ENCODE results near the gene CLEC7A.

The CLEC7A gene

GRCh38 chr12:10121278-10121677, 8.7 kb downstream of the CLEC7A start:
- H2BK120ac ChIP-seq (ENCODE audit: insufficient read depth, low read length, poor library complexity): no peak overlapping the region
- H2BK12ac ChIP-seq (ENCODE audit: low read length): no peak overlapping the region
- H3K9ac ChIP-seq (ENCODE audit: low read length): no peak overlapping the region
- H2BK5ac ChIP-seq (ENCODE audit: low read depth, low read length, poor library complexity): no peak overlapping the region
- H3K79me2 ChIP-seq (ENCODE audit: control insufficient read depth, insufficient read depth, low read length, poor library complexity): no peaks in the 10 kb centered on the region
- no peaks in the 10 kb centered on the region for H3K9me3 ChIP-seq (ENCODE audit: insufficient read depth, low read depth, low read length)
- H3K14ac ChIP-seq (ENCODE audit: low read length): no peak overlapping the region
- DNase-seq: peak in 1 of 2 donors; percentile 19
- no peaks in the 10 kb centered on the region for H3K4me1 ChIP-seq (ENCODE audit: control insufficient read depth in 1 of 2, insufficient read depth in 2 of 2, low read length in 2 of 2)
- H2AFZ ChIP-seq (ENCODE audit: insufficient read depth, low read length, poor library complexity): no peak overlapping the region
- no peak overlapping the region for H3K27ac ChIP-seq (ENCODE audit: low read depth, low read length)
- no peaks in the 10 kb centered on the region for H3K36me3 ChIP-seq (ENCODE audit: control insufficient read depth in 1 of 2, insufficient read depth in 2 of 2, low read length in 2 of 2)
- no peak overlapping the region for H4K12ac ChIP-seq (ENCODE audit: low read depth, low read length)
- no peak overlapping the region for H3K4ac ChIP-seq (ENCODE audit: low read depth, low read length)
- H3K4me3 ChIP-seq (ENCODE audit: low read depth, low read length): no peak overlapping the region
- H3K27me3 ChIP-seq (ENCODE audit: insufficient read depth, low read length): no peaks in the 10 kb centered on the region
- H4K91ac ChIP-seq (ENCODE audit: low read depth, low read length): no peak overlapping the region
- H3K79me1 ChIP-seq (ENCODE audit: low read length): no peaks in the 10 kb centered on the region
- no peak overlapping the region for H2AK5ac ChIP-seq (ENCODE audit: low read length)
- H4K8ac ChIP-seq (ENCODE audit: low read depth, low read length): no peak overlapping the region
- H3K18ac ChIP-seq (ENCODE audit: low read length): no peak overlapping the region
- H3K23ac ChIP-seq (ENCODE audit: low read length): no peak overlapping the region
- no CpG with 5 or more reads among the region's 7 CpGs for WGBS (ENCODE audit: extremely low coverage, insufficient coverage, insufficient read length)
- H3K4me2 ChIP-seq (ENCODE audit: low read length): no peak overlapping the region

GRCh38 chr12:10119066-10119465, 10.9 kb downstream of the CLEC7A start:
- no peaks in the 10 kb centered on the region for H3K79me2 ChIP-seq (ENCODE audit: control insufficient read depth, insufficient read depth, low read length, poor library complexity)
- no peak overlapping the region for H3K23ac ChIP-seq (ENCODE audit: low read length)
- H2BK120ac ChIP-seq (ENCODE audit: insufficient read depth, low read length, poor library complexity): no peak overlapping the region
- H3K9me3 ChIP-seq (ENCODE audit: insufficient read depth, low read depth, low read length): no peaks in the 10 kb centered on the region
- H3K79me1 ChIP-seq (ENCODE audit: low read length): peaks cover 1% of the 10 kb centered on the region
- no peak overlapping the region for H3K14ac ChIP-seq (ENCODE audit: low read length)
- WGBS (ENCODE audit: extremely low coverage, insufficient coverage, insufficient read length): no CpG with 5 or more reads among the region's 3 CpGs
- no peaks in the 10 kb centered on the region for H3K36me3 ChIP-seq (ENCODE audit: control insufficient read depth in 1 of 2, insufficient read depth in 2 of 2, low read length in 2 of 2)
- peaks cover 2 to 6% of the 10 kb centered on the region in 2 experiments for H3K4me1 ChIP-seq (ENCODE audit: control insufficient read depth in 1 of 2, insufficient read depth in 2 of 2, low read length in 2 of 2)
- no peak overlapping the region for H3K27ac ChIP-seq (ENCODE audit: low read depth, low read length)
- no peak overlapping the region for H2BK5ac ChIP-seq (ENCODE audit: low read depth, low read length, poor library complexity)
- peak; percentile 27 to 62 for DNase-seq
- H4K12ac ChIP-seq (ENCODE audit: low read depth, low read length): no peak overlapping the region
- H3K9ac ChIP-seq (ENCODE audit: low read length): no peak overlapping the region
- no peak overlapping the region for H2AK5ac ChIP-seq (ENCODE audit: low read length)
- H3K18ac ChIP-seq (ENCODE audit: low read length): no peak overlapping the region
- H3K4me3 ChIP-seq (ENCODE audit: low read depth, low read length): no peak overlapping the region
- H3K4me2 ChIP-seq (ENCODE audit: low read length): no peak overlapping the region
- no peak overlapping the region for H3K4ac ChIP-seq (ENCODE audit: low read depth, low read length)
- no peak overlapping the region for H4K8ac ChIP-seq (ENCODE audit: low read depth, low read length)
- H2AFZ ChIP-seq (ENCODE audit: insufficient read depth, low read length, poor library complexity): no peak overlapping the region
- H2BK12ac ChIP-seq (ENCODE audit: low read length): no peak overlapping the region
- no peaks in the 10 kb centered on the region for H3K27me3 ChIP-seq (ENCODE audit: insufficient read depth, low read length)
- H4K91ac ChIP-seq (ENCODE audit: low read depth, low read length): no peak overlapping the region

- Histone ChIP-seq H3K79me1 (ENCODE audit: low read length) (peaks cover 1% of the 10 kb centered on the region), H3K36me3 (ENCODE audit: control insufficient read depth in 1 of 2, insufficient read depth in 2 of 2, low read length in 2 of 2) (no peaks in the 10 kb centered on the region), H2AK5ac (ENCODE audit: low read length) (no peak overlapping the region), H3K79me2 (ENCODE audit: control insufficient read depth, insufficient read depth, low read length, poor library complexity) (no peaks in the 10 kb centered on the region), H3K4ac (ENCODE audit: low read depth, low read length) (no peak overlapping the region), H3K4me1 (ENCODE audit: control insufficient read depth in 1 of 2, insufficient read depth in 2 of 2, low read length in 2 of 2) (peaks cover 2 to 6% of the 10 kb centered on the region in 2 experiments), H3K14ac (ENCODE audit: low read length) (no peak overlapping the region), H4K91ac (ENCODE audit: low read depth, low read length) (peak overlapping the region; percentile 26), H3K4me3 (ENCODE audit: low read depth, low read length) (no peak overlapping the region), H4K8ac (ENCODE audit: low read depth, low read length) (no peak overlapping the region), H3K9me3 (ENCODE audit: insufficient read depth, low read depth, low read length) (peaks cover 3% of the 10 kb centered on the region), H3K23ac (ENCODE audit: low read length) (no peak overlapping the region), H2BK5ac (ENCODE audit: low read depth, low read length, poor library complexity) (no peak overlapping the region), H2BK120ac (ENCODE audit: insufficient read depth, low read length, poor library complexity) (no peak overlapping the region), H2AFZ (ENCODE audit: insufficient read depth, low read length, poor library complexity) (no peak overlapping the region), H2BK12ac (ENCODE audit: low read length) (no peak overlapping the region), H3K27me3 (ENCODE audit: insufficient read depth, low read length) (no peaks in the 10 kb centered on the region), H3K9ac (ENCODE audit: low read length) (no peak overlapping the region), H3K18ac (ENCODE audit: low read length) (no peak overlapping the region), H3K4me2 (ENCODE audit: low read length) (no peak overlapping the region), H3K27ac (ENCODE audit: low read depth, low read length) (peak overlapping the region; percentile 25), H4K12ac (ENCODE audit: low read depth, low read length) (no peak overlapping the region)
- DNase-seq: peak; percentile 68 to 79
- no CpG with 5 or more reads among the region's 7 CpGs for WGBS (ENCODE audit: extremely low coverage, insufficient coverage, insufficient read length)
Observed at GRCh38 chr12:10115890-10116289, 14.1 kb downstream of the CLEC7A start.

- DNase-seq: peak; percentile 56 to 80
- no peak overlapping the region for H3K23ac ChIP-seq (ENCODE audit: low read length)
- H3K18ac ChIP-seq (ENCODE audit: low read length): no peak overlapping the region
- H4K8ac ChIP-seq (ENCODE audit: low read depth, low read length): no peak overlapping the region
- no peak overlapping the region for H2BK5ac ChIP-seq (ENCODE audit: low read depth, low read length, poor library complexity)
- no peaks in the 10 kb centered on the region for H3K79me2 ChIP-seq (ENCODE audit: control insufficient read depth, insufficient read depth, low read length, poor library complexity)
- no peak overlapping the region for H2AK5ac ChIP-seq (ENCODE audit: low read length)
- H4K91ac ChIP-seq (ENCODE audit: low read depth, low read length): no peak overlapping the region
- WGBS (ENCODE audit: extremely low coverage, insufficient coverage, insufficient read length): no CpG with 5 or more reads among the region's 15 CpGs
- H2BK120ac ChIP-seq (ENCODE audit: insufficient read depth, low read length, poor library complexity): no peak overlapping the region
- no peak overlapping the region for H3K4me2 ChIP-seq (ENCODE audit: low read length)
- no peak overlapping the region for H3K9ac ChIP-seq (ENCODE audit: low read length)
- peak overlapping the region; percentile 34 for H3K27ac ChIP-seq (ENCODE audit: low read depth, low read length)
- peaks cover 2 to 6% of the 10 kb centered on the region in 2 experiments for H3K4me1 ChIP-seq (ENCODE audit: control insufficient read depth in 1 of 2, insufficient read depth in 2 of 2, low read length in 2 of 2)
- no peak overlapping the region for H2BK12ac ChIP-seq (ENCODE audit: low read length)
- H3K4me3 ChIP-seq (ENCODE audit: low read depth, low read length): no peak overlapping the region
- H2AFZ ChIP-seq (ENCODE audit: insufficient read depth, low read length, poor library complexity): no peak overlapping the region
- no peaks in the 10 kb centered on the region for H3K36me3 ChIP-seq (ENCODE audit: control insufficient read depth in 1 of 2, insufficient read depth in 2 of 2, low read length in 2 of 2)
- H3K79me1 ChIP-seq (ENCODE audit: low read length): peaks cover 1% of the 10 kb centered on the region
- H3K14ac ChIP-seq (ENCODE audit: low read length): no peak overlapping the region
- H3K4ac ChIP-seq (ENCODE audit: low read depth, low read length): no peak overlapping the region
- H3K9me3 ChIP-seq (ENCODE audit: insufficient read depth, low read depth, low read length): peaks cover 3% of the 10 kb centered on the region
- no peak overlapping the region for H4K12ac ChIP-seq (ENCODE audit: low read depth, low read length)
- H3K27me3 ChIP-seq (ENCODE audit: insufficient read depth, low read length): no peaks in the 10 kb centered on the region
Observed at GRCh38 chr12:10115311-10115710, 14.7 kb downstream of the CLEC7A start.

All from trophoblast cell (in vitro differentiated cells and primary cell).